Measurements from ENCODE around the gene TLR8. TPM values are rescaled to one million over a fixed set of nuclear protein-coding genes. Genes with fewer than 3 reads are reported as not detected.

The TLR8 gene
- polyA plus RNA-seq, 1 of the 3 experiments (the other 2 are of a cell fraction) = not detected

- WGBS (ENCODE audit: low lambda C conversion rate) = 30% methylated on average over 1 of the region's 1 CpG
- no peaks in the 10 kb centered on the region for H3F3A ChIP-seq (replicated peaks; ENCODE audit: insufficient read depth)
- DNase-seq = no peak
- H4K20me1 ChIP-seq (ENCODE audit: insufficient read depth) = no peaks in the 10 kb centered on the region
- no peak overlapping the region for H3K27ac ChIP-seq (ENCODE audit: low read depth in 2 of 2, low read length in 1 of 2)
- no peaks in the 10 kb centered on the region; the same call in 1 of the 2 replicates for H3K9me3 ChIP-seq
- no peak overlapping the region for H3K4me2 ChIP-seq
- no peak overlapping the region for H3K4me3 ChIP-seq (ENCODE audit: low read depth in 2 of 2, low read length in 1 of 2)
- CTCF ChIA-PET = interaction anchor here (1.1 kb wide), 1 partner anchor 14 kb away, joined by 7 read pairs; no protein-coding TSS in a partner anchor
- no peaks in the 10 kb centered on the region for H3K36me3 ChIP-seq (replicated peaks in 1 of 2; ENCODE audit: control insufficient read depth in 1 of 2, insufficient read depth in 2 of 2, low read length in 1 of 2)
- H3K9ac ChIP-seq = no peak overlapping the region
- TF ChIP-seq GATA2 (CRISPR knock-in tag; IDR thresholded peaks at IDR 0.05) = no peak
- no peak for TF ChIP-seq EP300 (IDR thresholded peaks at IDR 0.05; ENCODE audit: borderline replicate concordance in 1 of 2, low read depth in 1 of 2, low read length in 1 of 2)
- no peak for TF ChIP-seq RFX5 (IDR thresholded peaks at IDR 0.05; ENCODE audit: low read length)
- TF ChIP-seq FOSL2 (IDR thresholded peaks at IDR 0.05; ENCODE audit: borderline replicate concordance, low read depth) = no peak
- TF ChIP-seq GABPA (IDR thresholded peaks at IDR 0.05; ENCODE audit: low read depth) = no peak
- TF ChIP-seq IRF3 (IDR thresholded peaks at IDR 0.05; ENCODE audit: low read depth, low read length) = no peak
- no peak for TF ChIP-seq RAD21 (IDR thresholded peaks at IDR 0.05; ENCODE audit: low read length)
- no peak for TF ChIP-seq MXI1 (IDR thresholded peaks at IDR 0.05; ENCODE audit: low read depth, low read length)
- TF ChIP-seq EZH2phosphoT487 (IDR thresholded peaks at IDR 0.05; ENCODE audit: borderline replicate concordance, low read depth) = no peak
- no peak for TF ChIP-seq NRF1 (IDR thresholded peaks at IDR 0.05; ENCODE audit: low read depth, low read length)
- TF ChIP-seq FOXM1 (IDR thresholded peaks at IDR 0.05; ENCODE audit: low read depth) = no peak
- TF ChIP-seq ELF1 (IDR thresholded peaks at IDR 0.05) = no peak
- TF ChIP-seq CHD2 (IDR thresholded peaks at IDR 0.05; ENCODE audit: low read length, partially characterized antibody) = no peak
- no peak for TF ChIP-seq ZBTB33 (IDR thresholded peaks at IDR 0.05; ENCODE audit: borderline replicate concordance, low read depth)
- TF ChIP-seq NFIC (IDR thresholded peaks at IDR 0.05; ENCODE audit: borderline replicate concordance) = no peak
- TF ChIP-seq POLR2AphosphoS5 (IDR thresholded peaks at IDR 0.05; ENCODE audit: low read depth, low read length) = no peak
- TF ChIP-seq, protein P1, sequence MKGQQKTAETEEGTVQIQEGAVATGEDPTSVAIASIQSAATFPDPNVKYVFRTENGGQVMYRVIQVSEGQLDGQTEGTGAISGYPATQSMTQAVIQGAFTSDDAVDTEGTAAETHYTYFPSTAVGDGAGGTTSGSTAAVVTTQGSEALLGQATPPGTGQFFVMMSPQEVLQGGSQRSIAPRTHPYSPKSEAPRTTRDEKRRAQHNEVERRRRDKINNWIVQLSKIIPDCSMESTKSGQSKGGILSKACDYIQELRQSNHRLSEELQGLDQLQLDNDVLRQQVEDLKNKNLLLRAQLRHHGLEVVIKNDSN (IDR thresholded peaks at IDR 0.05; ENCODE audit: borderline replicate concordance, low read depth) = no peak
- TF ChIP-seq RXRA (IDR thresholded peaks at IDR 0.05; ENCODE audit: borderline replicate concordance, low read depth) = no peak
- POLR2A ChIA-PET = no interaction called here
- H3K9me2 ChIP-seq = no peaks in the 10 kb centered on the region
- no peaks in the 10 kb centered on the region; the same call in 1 of the 2 replicates for H3K27me3 ChIP-seq (ENCODE audit: insufficient read depth)
- no peak overlapping the region for H2AFZ ChIP-seq (ENCODE audit: low read depth)
- H3K4me1 ChIP-seq (ENCODE audit: control insufficient read depth in 1 of 2, insufficient read depth in 2 of 2, low read depth in 1 of 2, low read length in 1 of 2) = no peaks in the 10 kb centered on the region
- H3K79me2 ChIP-seq (ENCODE audit: insufficient read depth) = no peaks in the 10 kb centered on the region
These were observed 25.8 kb downstream of the TLR8 start for GRCh38 chrX:12932244-12932643.

All from SK-N-SH (cell line).